GM18519 (cell line): ENCODE data around the gene PRIMA1.

Source experiments
- ATAC-seq: cut with Tn5 transposase; IDR thresholded peaks from one replicate; pipeline ENCODE4 v1.9.1; 2021; ENCODE audit warnings: mild to moderate bottlenecking, moderate library complexity; ENCODE audit not compliant: unreplicated experiment, low FRiP score

Gene PRIMA1, protein sequence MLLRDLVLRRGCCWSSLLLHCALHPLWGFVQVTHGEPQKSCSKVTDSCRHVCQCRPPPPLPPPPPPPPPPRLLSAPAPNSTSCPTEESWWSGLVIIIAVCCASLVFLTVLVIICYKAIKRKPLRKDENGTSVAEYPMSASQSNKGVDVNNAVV

GRCh38 chr14:93788293-93788542 is at the start of gene PRIMA1:
TSS of gene PRIMA1 (minus strand) at chr14:93788485. CDS start at chr14:93787718, 767 bp downstream.
- no peak for ATAC-seq

DNA sequence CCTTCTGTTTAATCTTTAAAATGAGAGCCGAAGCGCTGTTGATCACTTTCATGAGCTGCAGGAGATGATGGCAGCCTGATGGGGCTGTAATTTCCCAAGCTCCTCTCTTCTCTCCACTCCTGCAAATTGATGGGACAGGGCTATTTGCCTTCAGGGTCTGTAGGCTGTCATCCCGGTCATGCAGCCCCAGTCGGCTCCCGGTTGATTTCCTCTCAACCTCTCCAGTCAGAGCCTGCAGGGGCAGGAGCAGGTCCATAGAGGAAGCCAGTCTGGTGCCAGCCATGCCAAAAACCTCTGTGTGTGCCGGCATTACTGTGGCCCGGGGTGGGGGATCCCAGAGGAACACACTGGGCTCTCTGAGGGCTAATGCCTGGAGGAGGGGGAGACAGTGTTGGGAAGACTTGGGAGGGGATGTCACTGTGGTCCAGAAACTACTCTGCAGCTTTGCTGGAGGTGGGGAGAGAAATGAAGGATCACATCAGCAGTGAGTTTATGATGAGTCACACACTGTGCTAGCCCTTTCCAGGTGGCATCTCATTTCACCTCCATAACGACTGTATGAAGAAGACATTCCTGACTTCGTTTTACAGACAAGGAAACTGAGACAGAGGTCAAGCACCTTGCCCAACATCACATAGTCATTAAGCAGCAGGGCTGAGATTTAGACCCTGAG is 46.5 kb upstream of the PRIMA1 start:
- no peak for ATAC-seq

DNA sequence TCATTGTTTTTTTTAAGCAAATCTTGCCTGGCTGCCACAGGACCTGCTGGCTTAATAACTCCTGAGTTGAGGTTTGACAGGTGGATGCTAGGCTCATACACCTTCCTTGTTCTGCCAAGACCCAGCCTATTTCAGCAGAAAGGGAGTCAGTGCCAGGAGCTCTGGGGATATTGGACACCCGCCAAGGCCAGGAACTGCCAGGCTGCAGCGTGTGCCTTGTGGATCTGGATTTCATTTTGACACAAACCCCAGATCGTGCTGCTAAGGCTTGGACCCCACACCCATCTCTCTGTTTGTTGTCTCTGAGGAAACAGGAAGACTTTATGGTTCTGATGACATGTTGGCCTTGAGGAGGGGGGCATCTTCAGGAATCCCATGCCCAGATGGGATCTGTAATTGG is 44.4 kb upstream of the PRIMA1 start:
- ATAC-seq, result no peak

GRCh38 chr14:93832081-93832480 is 43.8 kb upstream of the PRIMA1 start:
- no peak for ATAC-seq

- no peak for ATAC-seq
These were observed 42.6 kb upstream of the PRIMA1 start for GRCh38 chr14:93830753-93831461.

DNA sequence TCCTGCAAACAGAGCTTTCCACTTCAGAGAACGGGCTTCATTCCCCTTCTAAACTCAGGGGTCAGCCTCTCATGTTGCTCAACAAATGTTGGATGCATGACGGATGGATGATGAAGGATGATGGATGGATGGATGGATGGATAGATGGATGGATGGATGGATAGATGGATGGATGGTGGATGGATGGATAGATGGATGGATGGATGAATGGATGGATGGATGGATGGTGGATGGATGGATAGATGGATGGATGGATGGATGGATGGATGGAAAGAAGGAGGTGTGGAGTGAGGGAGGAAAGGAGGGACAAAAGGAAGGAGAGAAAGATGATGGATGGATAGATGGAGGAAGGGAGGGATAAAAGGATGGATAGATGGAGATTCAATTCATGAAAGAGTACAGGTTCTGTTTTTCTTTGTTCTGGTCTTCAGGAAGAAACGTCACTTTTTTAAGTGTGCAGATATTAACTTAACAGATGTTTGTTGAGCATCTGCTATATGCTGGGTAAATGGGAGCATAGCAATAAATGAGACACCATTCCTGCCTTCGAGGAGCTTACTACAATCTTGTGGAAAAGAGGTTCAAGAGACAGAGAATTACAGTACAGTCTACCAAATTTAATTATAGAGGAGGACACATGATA is 41.7 kb upstream of the PRIMA1 start:
- ATAC-seq, result no peak

DNA sequence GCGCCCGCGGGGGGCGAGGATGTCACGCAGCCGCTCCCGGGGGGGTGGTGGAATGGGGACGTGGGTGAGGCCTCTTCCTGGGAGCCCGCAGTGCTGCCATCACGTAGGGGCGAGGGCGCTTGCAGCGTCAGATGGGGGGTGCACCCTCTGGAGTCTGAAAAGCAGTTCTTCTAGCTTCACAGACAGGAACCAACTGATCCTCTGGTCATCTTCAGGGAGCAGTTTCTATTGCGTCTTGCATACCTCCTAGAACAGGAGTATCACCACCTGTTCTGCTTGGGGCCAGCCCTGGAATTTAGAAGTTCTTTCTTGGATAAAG is 36.9 kb upstream of the PRIMA1 start:
- ATAC-seq, result no peak

DNA sequence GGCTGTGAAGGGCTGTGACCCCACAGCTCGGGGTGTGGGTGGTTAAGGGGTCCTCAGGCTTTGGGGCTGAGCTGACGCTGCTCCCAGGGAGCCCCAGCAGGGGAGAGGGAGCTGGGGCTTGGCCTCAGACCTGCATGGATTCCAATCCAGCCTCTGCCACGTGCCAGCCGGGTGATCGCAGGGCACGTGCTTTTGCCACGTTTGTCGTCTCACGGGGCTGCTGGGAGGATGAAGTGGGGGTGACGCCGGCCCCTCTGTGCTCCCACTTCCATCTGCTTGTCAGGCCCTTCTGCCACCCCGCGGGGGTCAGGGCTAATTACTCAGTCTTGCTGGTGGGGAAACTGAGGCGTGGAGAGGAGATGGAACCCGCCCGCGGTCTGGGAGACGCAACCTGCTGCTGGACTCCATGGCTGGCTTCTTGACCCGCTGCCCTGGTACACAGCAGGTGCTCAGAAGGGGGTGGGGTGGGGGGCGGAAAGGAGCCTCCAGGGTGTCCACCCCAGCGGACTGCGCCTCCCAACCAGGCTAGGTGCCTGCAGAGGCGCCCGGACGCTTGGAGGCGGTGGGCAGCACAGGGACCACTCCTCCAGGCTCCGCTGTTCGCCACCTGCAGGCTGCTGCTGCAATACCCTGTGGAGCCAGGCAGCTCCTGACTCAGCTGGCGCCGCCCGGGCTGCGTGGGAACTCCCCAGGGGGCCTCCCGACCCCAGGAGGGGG is 36.4 kb upstream of the PRIMA1 start:
- ATAC-seq, result no peak

- no peak for ATAC-seq
These were observed 35.8 kb upstream of the PRIMA1 start for GRCh38 chr14:93824076-93824475.

- ATAC-seq, result no peak
These were observed 32.8 kb upstream of the PRIMA1 start for GRCh38 chr14:93821051-93821450.

GRCh38 chr14:93818857-93819256 is 30.6 kb upstream of the PRIMA1 start:
- no peak for ATAC-seq

GRCh38 chr14:93811676-93812075 is 23.4 kb upstream of the PRIMA1 start:
- ATAC-seq, result no peak

DNA sequence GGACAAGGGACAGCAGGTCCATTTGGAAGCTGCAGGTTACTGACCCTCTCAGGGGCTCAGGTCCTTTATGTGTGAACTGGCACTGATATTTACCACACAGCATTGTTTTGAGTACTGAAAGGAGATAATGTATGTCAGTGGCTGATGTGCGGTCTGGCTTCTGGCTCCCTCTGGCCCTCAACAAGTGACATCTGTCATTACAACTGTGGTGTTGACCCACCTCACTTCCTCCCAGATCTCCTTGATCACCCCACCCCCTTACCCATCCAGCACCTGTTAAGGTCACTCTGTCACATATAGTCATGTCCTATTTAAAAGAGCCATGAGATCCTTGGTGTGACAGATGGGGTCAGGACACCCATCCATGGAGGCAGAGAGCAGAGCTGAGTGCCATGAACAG is 22.7 kb upstream of the PRIMA1 start:
- ATAC-seq, result no peak

- ATAC-seq, result peak; percentile 68
These were observed 21.5 kb upstream of the PRIMA1 start for GRCh38 chr14:93809491-93810420.

DNA sequence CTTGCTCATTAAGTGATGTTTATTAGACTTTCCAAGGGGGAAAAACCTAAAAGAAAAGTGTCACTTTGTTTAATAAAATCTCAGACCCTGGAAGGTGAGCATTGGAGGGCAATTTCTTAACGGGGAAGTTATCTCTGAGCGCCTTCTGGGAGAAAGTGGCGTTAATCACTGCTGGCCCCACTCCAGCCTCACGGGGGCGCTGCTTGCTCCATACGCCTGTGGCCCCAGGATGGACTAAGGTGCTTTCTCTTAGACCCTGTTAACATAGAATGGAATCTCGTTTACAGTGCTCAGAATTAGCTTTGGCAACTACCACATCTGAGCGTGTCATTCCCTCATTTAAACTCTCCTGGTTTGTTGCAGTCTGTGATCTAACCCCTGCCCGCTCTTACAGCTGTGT is 16.4 kb upstream of the PRIMA1 start:
- no peak for ATAC-seq

DNA sequence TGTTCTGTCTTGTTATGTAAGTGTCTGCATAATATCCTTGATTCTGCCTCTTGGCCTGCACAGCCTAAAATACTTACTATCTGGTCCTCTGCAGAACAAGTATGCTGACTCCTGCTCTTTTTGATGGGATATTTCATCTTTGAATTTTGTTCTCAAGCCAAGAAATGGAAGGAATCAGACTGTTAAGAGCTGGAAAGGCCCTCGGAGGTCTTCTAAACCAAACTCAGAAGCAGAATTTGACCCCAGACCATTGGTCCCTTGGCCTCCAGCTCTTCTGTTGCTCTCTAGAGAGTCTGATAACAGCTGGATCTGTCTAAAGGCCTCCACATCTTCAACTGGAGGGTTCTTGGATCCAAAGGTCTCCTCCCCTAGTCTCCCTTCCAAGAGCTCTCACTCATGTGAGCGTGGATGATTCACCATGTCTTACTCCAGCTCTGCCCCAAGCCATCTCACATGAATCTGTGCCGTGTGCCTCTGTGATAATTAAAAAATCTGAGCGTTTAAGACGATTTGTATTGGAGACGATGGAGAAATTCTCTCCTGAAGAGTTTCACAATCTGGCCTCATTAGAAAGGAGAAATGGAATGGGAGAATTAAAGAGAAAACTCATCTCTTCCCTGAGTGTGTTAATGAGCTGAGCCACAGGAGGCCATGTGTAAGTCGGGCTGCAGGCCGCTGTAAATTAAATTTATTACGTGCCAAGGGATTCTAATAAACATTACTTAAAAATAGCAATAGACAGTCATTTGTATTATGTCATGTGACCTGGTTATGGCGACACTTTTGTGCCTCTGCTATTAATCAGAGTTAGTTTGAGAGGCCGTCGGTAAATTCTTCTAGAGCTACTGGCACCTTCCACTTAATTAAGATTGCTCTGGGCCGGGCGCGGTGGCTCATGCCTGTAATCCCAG is 15.4 kb upstream of the PRIMA1 start:
- ATAC-seq, result no peak

- ATAC-seq, result no peak
These were observed 12.0 kb upstream of the PRIMA1 start for GRCh38 chr14:93799989-93800921.

DNA sequence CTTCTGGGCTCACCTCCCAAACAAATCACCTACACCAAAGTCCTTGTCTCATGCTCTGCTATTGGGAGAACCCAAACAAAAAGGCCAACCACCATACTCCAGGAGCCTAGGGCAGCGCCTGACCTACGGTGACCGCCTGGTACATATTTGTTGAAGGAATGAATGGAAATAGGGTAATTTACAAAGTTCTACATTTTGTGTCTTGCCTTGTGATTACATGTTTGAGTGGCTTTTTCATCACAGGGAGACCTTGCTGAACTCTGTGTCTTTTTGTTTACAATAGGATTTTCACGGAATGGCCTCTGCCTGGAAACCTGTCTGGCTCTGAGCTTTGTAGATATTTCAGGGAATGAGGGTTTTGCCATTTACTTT is 11.3 kb upstream of the PRIMA1 start:
- ATAC-seq, result no peak
